A673 (cell line): ENCODE data around the gene SH3D21.

Source experiments
- EZH2 ChIP-seq: fragments of 200-600 bp; sonication (generic); IDR thresholded peaks from 2 replicates; pipeline ENCODE4 v1.6.1; 2017; ENCODE audit warnings: borderline replicate concordance, low read depth, mild to moderate bottlenecking, mixed read lengths, antibody characterized with exemption, low read length; ENCODE audit not compliant: poor library complexity, severe bottlenecking
- TF ChIP-seq, protein P1 (sequence below): fragments of 300-800, 200-600 bp; sonication (generic); conservative IDR thresholded peaks from 2 replicates; pipeline ENCODE4 v1.5.1; 2017; ENCODE audit warnings: low read depth, mild to moderate bottlenecking, antibody characterized with exemption, low read length, moderate library complexity, mixed read lengths

DNA sequence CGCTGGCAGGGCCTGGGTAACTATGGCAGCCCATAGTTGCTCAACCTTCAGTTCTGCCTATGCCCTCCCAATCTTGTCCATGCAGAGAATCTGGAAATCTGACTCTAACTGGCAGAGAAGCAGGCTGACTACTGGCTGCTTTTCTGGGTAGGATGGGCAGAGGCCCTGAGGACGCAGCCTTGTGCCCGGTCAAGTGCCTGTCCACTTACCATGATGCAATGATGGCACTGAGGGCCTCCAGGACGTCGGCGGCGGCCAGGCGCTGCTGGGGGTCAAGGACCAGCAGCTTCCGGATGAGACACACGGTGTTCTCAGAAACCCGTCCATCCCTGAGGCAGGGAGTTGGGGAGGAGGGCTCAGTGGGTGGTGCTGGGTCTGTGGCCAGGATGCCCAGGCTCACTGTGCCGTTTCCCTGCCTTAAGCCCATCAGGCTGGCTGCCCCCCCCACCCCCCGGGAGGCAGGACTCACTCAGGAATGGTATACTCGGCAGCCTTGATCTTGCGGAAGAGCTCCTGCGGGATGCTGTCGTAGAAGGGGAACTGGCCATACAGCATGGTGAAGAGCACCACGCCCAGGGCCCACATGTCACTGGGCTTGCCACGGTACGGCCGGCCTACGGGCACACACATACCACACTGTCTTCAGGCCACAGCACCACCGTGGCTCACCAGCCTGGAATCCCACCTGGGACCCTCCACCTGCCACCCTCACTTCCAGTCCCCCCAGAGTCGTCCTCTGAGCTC is 37.7 kb downstream of the SH3D21 start:
- TF ChIP-seq, protein P1, sequence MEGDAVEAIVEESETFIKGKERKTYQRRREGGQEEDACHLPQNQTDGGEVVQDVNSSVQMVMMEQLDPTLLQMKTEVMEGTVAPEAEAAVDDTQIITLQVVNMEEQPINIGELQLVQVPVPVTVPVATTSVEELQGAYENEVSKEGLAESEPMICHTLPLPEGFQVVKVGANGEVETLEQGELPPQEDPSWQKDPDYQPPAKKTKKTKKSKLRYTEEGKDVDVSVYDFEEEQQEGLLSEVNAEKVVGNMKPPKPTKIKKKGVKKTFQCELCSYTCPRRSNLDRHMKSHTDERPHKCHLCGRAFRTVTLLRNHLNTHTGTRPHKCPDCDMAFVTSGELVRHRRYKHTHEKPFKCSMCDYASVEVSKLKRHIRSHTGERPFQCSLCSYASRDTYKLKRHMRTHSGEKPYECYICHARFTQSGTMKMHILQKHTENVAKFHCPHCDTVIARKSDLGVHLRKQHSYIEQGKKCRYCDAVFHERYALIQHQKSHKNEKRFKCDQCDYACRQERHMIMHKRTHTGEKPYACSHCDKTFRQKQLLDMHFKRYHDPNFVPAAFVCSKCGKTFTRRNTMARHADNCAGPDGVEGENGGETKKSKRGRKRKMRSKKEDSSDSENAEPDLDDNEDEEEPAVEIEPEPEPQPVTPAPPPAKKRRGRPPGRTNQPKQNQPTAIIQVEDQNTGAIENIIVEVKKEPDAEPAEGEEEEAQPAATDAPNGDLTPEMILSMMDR = no peak
- TF ChIP-seq EZH2 = no peak
